ENCODE results near the gene TOPBP1.

DNA sequence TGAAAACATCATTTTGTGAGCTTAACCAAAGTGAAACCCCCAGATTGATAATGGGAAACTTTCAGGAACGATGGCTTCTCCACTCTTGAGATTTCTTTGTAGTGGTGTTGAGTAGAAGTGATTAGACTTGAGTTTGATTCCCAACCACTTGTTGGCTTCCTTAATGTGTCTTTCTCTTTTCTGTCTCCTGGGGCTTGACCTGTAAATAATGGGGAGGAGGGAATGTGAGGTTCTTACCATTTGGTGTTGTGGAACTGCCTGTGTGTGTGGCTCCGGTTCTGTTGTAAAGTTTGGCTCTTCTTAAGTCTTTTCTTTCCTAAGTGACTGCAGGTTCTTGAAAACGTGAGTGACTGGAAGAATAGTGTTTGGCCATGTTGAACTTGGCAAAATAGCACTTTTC, 85.6 kb downstream of the TOPBP1 start:
- TF ChIP-seq, protein P1, sequence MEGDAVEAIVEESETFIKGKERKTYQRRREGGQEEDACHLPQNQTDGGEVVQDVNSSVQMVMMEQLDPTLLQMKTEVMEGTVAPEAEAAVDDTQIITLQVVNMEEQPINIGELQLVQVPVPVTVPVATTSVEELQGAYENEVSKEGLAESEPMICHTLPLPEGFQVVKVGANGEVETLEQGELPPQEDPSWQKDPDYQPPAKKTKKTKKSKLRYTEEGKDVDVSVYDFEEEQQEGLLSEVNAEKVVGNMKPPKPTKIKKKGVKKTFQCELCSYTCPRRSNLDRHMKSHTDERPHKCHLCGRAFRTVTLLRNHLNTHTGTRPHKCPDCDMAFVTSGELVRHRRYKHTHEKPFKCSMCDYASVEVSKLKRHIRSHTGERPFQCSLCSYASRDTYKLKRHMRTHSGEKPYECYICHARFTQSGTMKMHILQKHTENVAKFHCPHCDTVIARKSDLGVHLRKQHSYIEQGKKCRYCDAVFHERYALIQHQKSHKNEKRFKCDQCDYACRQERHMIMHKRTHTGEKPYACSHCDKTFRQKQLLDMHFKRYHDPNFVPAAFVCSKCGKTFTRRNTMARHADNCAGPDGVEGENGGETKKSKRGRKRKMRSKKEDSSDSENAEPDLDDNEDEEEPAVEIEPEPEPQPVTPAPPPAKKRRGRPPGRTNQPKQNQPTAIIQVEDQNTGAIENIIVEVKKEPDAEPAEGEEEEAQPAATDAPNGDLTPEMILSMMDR (IDR thresholded peaks at IDR 0.05), result no peak
- no peak for TF ChIP-seq POLR2A (IDR thresholded peaks at IDR 0.05)
